Smooth muscle cell (in vitro differentiated cells): ENCODE results near the gene DDX23. TPM values are rescaled to one million over a fixed set of nuclear protein-coding genes. Genes with fewer than 3 reads are reported as not detected.

Source experiments
- DNase-seq: peaks from one replicate; lab custom pipeline; 2025; ENCODE audit not compliant: unreplicated experiment; lab: John Stamatoyannopoulos, UW
- H2AFZ ChIP-seq: fragments of 200-600 bp; sonication (generic); 2 replicates; pipeline ENCODE4 v1.6.0; 2016; ENCODE audit warnings: antibody characterized with exemption, low read depth, mild to moderate bottlenecking
- H3F3A ChIP-seq: fragments of 200-600 bp; sonication (generic); 2 replicates; pipeline ENCODE4 v1.6.0; 2017; ENCODE audit warnings: antibody characterized with exemption, low read depth
- H3K27ac ChIP-seq: fragments of 200-600 bp; sonication (generic); 2 replicates; pipeline ENCODE4 v1.5.1; 2016; ENCODE audit warnings: low read depth, mild to moderate bottlenecking
- H3K27me3 ChIP-seq: fragments of 200-600 bp; sonication (generic); 2 replicates; pipeline ENCODE4 v1.6.1; 2016; ENCODE audit warnings: low read depth, mild to moderate bottlenecking
- H3K36me3 ChIP-seq: fragments of 200-600 bp; sonication (generic); 2 replicates; pipeline ENCODE4 v1.5.1; 2016; ENCODE audit warnings: low read depth
- H3K4me1 ChIP-seq: fragments of 200-600 bp; sonication (generic); 2 replicates; pipeline ENCODE4 v1.5.1; 2016; ENCODE audit warnings: low read depth
- H3K4me2 ChIP-seq: fragments of 200-600 bp; sonication (generic); 2 replicates; pipeline ENCODE4 v1.6.0; 2016; ENCODE audit warnings: mild to moderate bottlenecking
- H3K4me3 ChIP-seq: fragments of 200-600 bp; sonication (generic); 2 replicates; pipeline ENCODE4 v1.5.1; 2016; ENCODE audit warnings: mild to moderate bottlenecking
- H3K79me2 ChIP-seq: fragments of 200-600 bp; sonication (generic); 2 replicates; pipeline ENCODE4 v1.6.0; 2016; ENCODE audit warnings: low read depth, mild to moderate bottlenecking
- H3K9ac ChIP-seq: fragments of 200-600 bp; sonication (generic); 2 replicates; pipeline ENCODE4 v1.6.0; 2016; ENCODE audit warnings: low read depth
- H3K9me3 ChIP-seq: fragments of 200-600 bp; sonication (generic); replicated peaks from 2 replicates; pipeline ENCODE4 v1.5.1; 2016; ENCODE audit warnings: low read depth
- H4K20me1 ChIP-seq: fragments of 200-600 bp; sonication (generic); 2 replicates; pipeline ENCODE4 v1.6.0; 2016; ENCODE audit warnings: low read depth
- WGBS: methylation state at CpG from one replicate; pipeline ENCODE4 v1.1.7; 2016; ENCODE audit warnings: low lambda C conversion rate; 5-methylcytosine and 5-hydroxymethylcytosine counted together
- polyA plus RNA-seq: library from polyadenylated mRNA; unstranded; fragments of >200 nt; fragmentation: Nextera tagmentation; extraction: Ambion mirVana; gene quantifications from 2 replicates; pipeline ENCODE4 v1.2.1, GENCODE V29; 2016
- small RNA-seq: library from RNA; depleted of rRNA; stranded (forward); fragments of <200 nt; gene quantifications from one replicate; pipeline ENCODE3, GENCODE V24; 2014
- total RNA-seq: library from RNA; depleted of rRNA; stranded (reverse); fragments of >200 nt; gene quantifications from 2 replicates; pipeline ENCODE4 v1.2.3, GENCODE V29; 2014
- TF ChIP-seq, protein P1 (sequence below): fragments of 200-600 bp; sonication (generic); IDR thresholded peaks from 2 replicates; pipeline ENCODE4 v1.5.1; 2017; ENCODE audit warnings: borderline replicate concordance, mild to moderate bottlenecking, antibody characterized with exemption; ENCODE audit not compliant: insufficient read depth, poor library complexity, severe bottlenecking

The DDX23 gene
- total and polyA plus RNA-seq, 2 experiments from 2014 or later = 41.6 to 51.7 TPM

DNA sequence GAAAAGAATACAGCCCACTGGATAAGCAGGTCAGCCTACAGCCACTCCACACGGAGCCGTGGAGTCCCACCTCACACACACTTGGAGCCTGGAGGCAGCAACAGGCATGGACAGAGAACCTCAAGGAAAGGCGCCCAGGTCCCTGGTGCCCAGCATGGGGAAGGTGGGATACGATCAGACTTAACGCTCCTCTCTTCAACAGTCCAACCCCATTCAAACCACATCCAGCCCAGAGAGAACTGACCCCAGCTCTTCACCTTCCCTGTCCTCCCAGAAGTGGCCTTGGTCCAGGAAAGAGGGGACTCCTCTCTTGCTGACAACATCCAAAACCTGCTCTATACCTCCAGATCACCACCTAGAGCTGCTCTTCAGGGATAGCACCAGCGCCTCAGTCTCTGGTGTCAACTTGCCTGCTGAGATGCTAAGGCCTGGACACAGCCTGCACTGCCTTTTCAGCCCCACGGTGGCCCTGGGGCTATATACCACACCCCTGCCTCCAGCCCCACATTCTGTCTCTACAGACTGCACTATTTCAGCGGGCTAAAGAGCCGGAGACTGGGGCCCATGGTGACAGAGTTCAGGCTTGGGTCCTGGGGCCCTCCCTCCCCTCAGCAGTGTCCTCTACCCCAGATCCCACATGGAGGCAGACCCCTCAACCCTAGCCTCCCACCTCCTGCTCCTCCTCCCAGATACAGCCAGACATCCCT lies 70.1 kb downstream of the DDX23 start:
- H3K9ac ChIP-seq = no peak overlapping the region
- no peak overlapping the region for H2AFZ ChIP-seq
- no peak overlapping the region for H3K4me3 ChIP-seq
- H3K4me1 ChIP-seq = peaks cover 1% of the 10 kb centered on the region
- H3F3A ChIP-seq = no peaks in the 10 kb centered on the region
- H4K20me1 ChIP-seq = peaks cover 90% of the 10 kb centered on the region
- peaks cover 27% of the 10 kb centered on the region for H3K79me2 ChIP-seq
- H3K36me3 ChIP-seq = no peaks in the 10 kb centered on the region
- TF ChIP-seq, protein P1, sequence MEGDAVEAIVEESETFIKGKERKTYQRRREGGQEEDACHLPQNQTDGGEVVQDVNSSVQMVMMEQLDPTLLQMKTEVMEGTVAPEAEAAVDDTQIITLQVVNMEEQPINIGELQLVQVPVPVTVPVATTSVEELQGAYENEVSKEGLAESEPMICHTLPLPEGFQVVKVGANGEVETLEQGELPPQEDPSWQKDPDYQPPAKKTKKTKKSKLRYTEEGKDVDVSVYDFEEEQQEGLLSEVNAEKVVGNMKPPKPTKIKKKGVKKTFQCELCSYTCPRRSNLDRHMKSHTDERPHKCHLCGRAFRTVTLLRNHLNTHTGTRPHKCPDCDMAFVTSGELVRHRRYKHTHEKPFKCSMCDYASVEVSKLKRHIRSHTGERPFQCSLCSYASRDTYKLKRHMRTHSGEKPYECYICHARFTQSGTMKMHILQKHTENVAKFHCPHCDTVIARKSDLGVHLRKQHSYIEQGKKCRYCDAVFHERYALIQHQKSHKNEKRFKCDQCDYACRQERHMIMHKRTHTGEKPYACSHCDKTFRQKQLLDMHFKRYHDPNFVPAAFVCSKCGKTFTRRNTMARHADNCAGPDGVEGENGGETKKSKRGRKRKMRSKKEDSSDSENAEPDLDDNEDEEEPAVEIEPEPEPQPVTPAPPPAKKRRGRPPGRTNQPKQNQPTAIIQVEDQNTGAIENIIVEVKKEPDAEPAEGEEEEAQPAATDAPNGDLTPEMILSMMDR = no peak
- no peak overlapping the region for H3K4me2 ChIP-seq
- no peak overlapping the region for H3K27ac ChIP-seq
- DNase-seq = no peak
- no peaks in the 10 kb centered on the region for H3K27me3 ChIP-seq
- no peaks in the 10 kb centered on the region for H3K9me3 ChIP-seq
- 85% methylated on average over 9 of the region's 9 CpGs for WGBS

DNA sequence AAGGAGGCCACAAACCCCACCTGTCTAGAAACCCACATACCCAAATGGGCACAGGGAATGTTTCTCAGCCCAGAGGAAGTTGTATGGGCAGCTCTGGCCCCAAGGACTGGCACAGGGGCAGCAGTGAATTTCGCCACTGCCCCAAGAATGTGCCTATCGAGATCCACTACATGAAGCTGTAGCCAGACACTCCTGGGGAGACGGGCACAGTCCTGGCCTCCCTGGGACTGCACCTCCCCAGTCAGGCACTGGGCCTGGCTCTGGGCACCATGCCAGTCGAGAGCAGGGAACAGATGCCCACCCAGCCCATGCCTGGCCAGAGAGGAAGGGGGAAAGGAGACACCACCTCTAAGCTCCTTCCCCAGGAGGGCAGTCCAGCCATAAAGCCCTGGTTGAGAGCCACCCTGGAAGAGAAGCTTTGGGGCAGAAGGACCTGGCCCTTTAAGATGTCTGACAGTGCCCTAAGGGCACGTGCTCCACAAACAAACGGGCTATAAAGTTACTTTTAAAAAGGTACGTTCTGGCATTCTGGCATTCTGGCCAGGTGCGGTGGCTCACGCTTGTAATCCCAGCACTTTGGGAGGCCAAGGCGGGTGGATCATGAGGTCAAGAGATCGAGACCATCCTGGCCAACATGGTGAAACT lies 71.5 kb downstream of the DDX23 start:
- Histone ChIP-seq H3K4me2 (no peak overlapping the region), H3K9ac (no peak overlapping the region), H3K36me3 (no peaks in the 10 kb centered on the region), H3K79me2 (peaks cover 18% of the 10 kb centered on the region), H3K4me3 (no peak overlapping the region), H3K27me3 (no peaks in the 10 kb centered on the region), H3F3A (no peaks in the 10 kb centered on the region), H2AFZ (no peak overlapping the region), H3K9me3 (no peaks in the 10 kb centered on the region), H3K4me1 (no peaks in the 10 kb centered on the region), H4K20me1 (peaks cover 76% of the 10 kb centered on the region), H3K27ac (no peak overlapping the region)
- TF ChIP-seq, protein P1 = no peak
- no peak for DNase-seq
- WGBS = 86% methylated on average over 11 of the region's 11 CpGs

DNA sequence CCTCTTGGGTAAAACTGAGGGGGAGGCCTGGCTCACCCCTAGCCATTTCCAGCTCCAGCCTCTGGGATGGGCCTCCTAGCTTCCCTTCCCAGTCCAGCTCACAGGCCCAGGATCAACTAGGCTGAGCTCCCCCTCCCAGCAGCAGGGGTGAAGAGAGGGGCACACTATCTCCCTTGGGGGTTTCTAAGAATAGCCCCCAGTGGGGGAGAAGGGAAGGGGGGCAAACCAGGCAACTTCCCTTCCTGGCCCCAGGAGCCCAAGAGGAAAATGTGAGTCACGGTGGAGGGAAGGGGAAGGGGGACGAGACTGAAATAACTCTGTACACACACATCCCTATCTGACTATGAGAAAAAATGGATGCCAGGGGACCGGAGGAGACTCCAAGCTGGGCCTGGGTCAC lies 72.1 kb downstream of the DDX23 start:
- TF ChIP-seq, protein P1 = no peak
- no peaks in the 10 kb centered on the region for H3F3A ChIP-seq
- H3K4me1 ChIP-seq = no peaks in the 10 kb centered on the region
- H3K27ac ChIP-seq = no peak overlapping the region
- no peaks in the 10 kb centered on the region for H3K27me3 ChIP-seq
- H3K36me3 ChIP-seq = no peaks in the 10 kb centered on the region
- no peak for DNase-seq
- peaks cover 13% of the 10 kb centered on the region for H3K79me2 ChIP-seq
- H3K9ac ChIP-seq = no peak overlapping the region
- peaks cover 70% of the 10 kb centered on the region for H4K20me1 ChIP-seq
- H3K4me2 ChIP-seq = no peak overlapping the region
- 40% methylated on average over 3 of the region's 3 CpGs for WGBS
- no peak overlapping the region for H3K4me3 ChIP-seq
- no peaks in the 10 kb centered on the region for H3K9me3 ChIP-seq
- no peak overlapping the region for H2AFZ ChIP-seq

Small RNA genes within 50 kb of the gene (small RNA-seq; reads per million reads assigned to genes)
- not detected for gene RF00019
- gene RNU6-600P = not detected

Other genes with a start within 250 kb of the DDX23 start
- 40.7 and 79.0 TPM in 2 replicates for gene KANSL2, start 169.9 kb downstream of the DDX23 start, total RNA-seq
- 27.9 and 29.7 TPM in 2 replicates for gene KANSL2, start 169.9 kb downstream of the DDX23 start, polyA plus RNA-seq
- 38.4 and 39.7 TPM in 2 replicates for gene CCNT1, start 135.5 kb downstream of the DDX23 start, total RNA-seq
- gene CCNT1, start 135.5 kb downstream of the DDX23 start, polyA plus RNA-seq = 7.5 and 8.6 TPM in 2 replicates
- gene ADCY6, start 63.1 kb downstream of the DDX23 start, total RNA-seq = 23.4 and 31.0 TPM in 2 replicates
- 18.8 and 21.5 TPM in 2 replicates for gene ADCY6, start 63.1 kb downstream of the DDX23 start, polyA plus RNA-seq
- 16.7 and 18.5 TPM in 2 replicates for gene CACNB3, start 33.7 kb downstream of the DDX23 start, total RNA-seq
- 21.7 and 33.4 TPM in 2 replicates for gene CACNB3, start 33.7 kb downstream of the DDX23 start, polyA plus RNA-seq
- 0.13 TPM in 1 of 2 replicates, not detected in the other for gene RND1, start 13.7 kb upstream of the DDX23 start, total RNA-seq
- 0.50 and 1.6 TPM in 2 replicates for gene RND1, start 13.7 kb upstream of the DDX23 start, polyA plus RNA-seq
- gene FKBP11, start 73.3 kb upstream of the DDX23 start, total RNA-seq = 36.1 and 55.7 TPM in 2 replicates
- 190 and 217 TPM in 2 replicates for gene FKBP11, start 73.3 kb upstream of the DDX23 start, polyA plus RNA-seq
- gene ARF3, start 105.3 kb upstream of the DDX23 start, total RNA-seq = 57.0 and 59.9 TPM in 2 replicates
- gene ARF3, start 105.3 kb upstream of the DDX23 start, polyA plus RNA-seq = 53.3 and 67.7 TPM in 2 replicates
- 0.13 and 0.49 TPM in 2 replicates for gene WNT10B, start 119.6 kb upstream of the DDX23 start, total RNA-seq
- gene WNT10B, start 119.6 kb upstream of the DDX23 start, polyA plus RNA-seq = 0.14 and 1.2 TPM in 2 replicates
- gene WNT1, start 126.2 kb upstream of the DDX23 start, total RNA-seq = not detected in 2 replicates
- not detected in 2 replicates for gene WNT1, start 126.2 kb upstream of the DDX23 start, polyA plus RNA-seq
- gene DDN, start 147.2 kb upstream of the DDX23 start, total RNA-seq = 0.13 and 1.8 TPM in 2 replicates
- gene DDN, start 147.2 kb upstream of the DDX23 start, polyA plus RNA-seq = 0.03 and 1.2 TPM in 2 replicates
- gene PRKAG1, start 166.6 kb upstream of the DDX23 start, total RNA-seq = 61.5 and 62.6 TPM in 2 replicates
- gene PRKAG1, start 166.6 kb upstream of the DDX23 start, polyA plus RNA-seq = 39.4 and 42.5 TPM in 2 replicates
- gene KMT2D, start 208.6 kb upstream of the DDX23 start, total RNA-seq = 22.8 and 25.9 TPM in 2 replicates
- gene KMT2D, start 208.6 kb upstream of the DDX23 start, polyA plus RNA-seq = 24.6 and 37.2 TPM in 2 replicates
- 0.76 and 1.3 TPM in 2 replicates for gene RHEBL1, start 217.8 kb upstream of the DDX23 start, total RNA-seq
- gene RHEBL1, start 217.8 kb upstream of the DDX23 start, polyA plus RNA-seq = 2.1 TPM in 2 replicates
- 0.04 TPM in 1 of 2 replicates, not detected in the other for gene DHH, start 242.6 kb upstream of the DDX23 start, total RNA-seq
- gene DHH, start 242.6 kb upstream of the DDX23 start, polyA plus RNA-seq = not detected in 2 replicates